ENCODE data around the gene NXF1. TPM values are rescaled to one million over a fixed set of nuclear protein-coding genes. Genes with fewer than 3 reads are reported as not detected.
A peak's percentile ranks its signal among the peaks of the same experiment; 100 is the strongest.

The NXF1 gene
- total and polyA plus RNA-seq, 7 donors: 36.3 to 67.0 (median 42.3) TPM

GRCh38 chr11:62839050-62839945 lies 34.1 kb upstream of the NXF1 start, which contains the start of gene WDR74:
Gene WDR74 (minus strand): TSS chr11:62839590. CDS start chr11:62839570, 20 bp downstream.
- Histone ChIP-seq H3K36me3 (ENCODE audit: insufficient read depth in 1 of 2, low read depth in 1 of 2) (peaks cover 6 to 37% of the 10 kb centered on the region in 2 donors), H3K4me3 (peak within 1 kb of the TSS; percentile 84), H3K9me3 (no peaks in the 10 kb centered on the region), H3K27me3 (ENCODE audit: insufficient read depth in 3 of 3, low read length in 2 of 3) (no peaks in the 10 kb centered on the region), H3K27ac (peak within 1 kb of the TSS; percentile 100), H3K4me1 (peaks cover 12% of the 10 kb centered on the region)
- no peak for TF ChIP-seq CTCF (IDR thresholded peaks at IDR 0.05)
- DNase-seq (peak; percentile 93 to 96), ATAC-seq (peak; percentile 74 to 80 (median 78))
- intact Hi-C loops (cut with DNase I): loop anchor here in 1 of 2 donors (5.0 kb wide), 1 partner anchor 37 kb away; no protein-coding TSS in a partner anchor
- WGBS, 3 donors: 0% methylated on average over 60 to 62 of the region's 62 CpGs

GRCh38 chr11:62835336-62835735 lies 30.1 kb upstream of the NXF1 start:
- peaks cover 22% of the 10 kb centered on the region for H3K4me1 ChIP-seq
- intact Hi-C loops (cut with DNase I): loop anchor here in 1 of 2 donors (5.0 kb wide), 1 partner anchor 33 kb away; no protein-coding TSS in a partner anchor

GRCh38 chr11:62832336-62833234 lies 27.3 kb upstream of the NXF1 start, which contains the start of gene TEX54:
Gene TEX54 (minus strand): TSS chr11:62832841.
- WGBS, 3 donors: 6 to 9% (median 8%) methylated on average over 40 of the region's 40 CpGs
- Histone ChIP-seq H3K4me3 (peak within 1 kb of the TSS; percentile 99), H3K4me1 (peaks cover 27% of the 10 kb centered on the region), H3K9me3 (no peaks in the 10 kb centered on the region), H3K36me3 (ENCODE audit: insufficient read depth in 1 of 2, low read depth in 1 of 2) (peaks cover 6 to 67% of the 10 kb centered on the region in 2 donors), H3K27me3 (ENCODE audit: insufficient read depth in 3 of 3, low read length in 2 of 3) (no peaks in the 10 kb centered on the region), H3K27ac (peak within 1 kb of the TSS; percentile 98)
- no peak for TF ChIP-seq CTCF (IDR thresholded peaks at IDR 0.05)
- DNase-seq (peak; percentile 45 to 64), ATAC-seq (peak; percentile 2 to 33 (median 17))
- intact Hi-C loops (cut with DNase I): loop anchor here (5.0 kb wide), 2 partner anchors 35 to 45 kb away; partner anchors contain the start of gene TMEM179B (in 1 of the 2)

More at GRCh38 chr11:62835336-62835735, 30.1 kb upstream of the NXF1 start:
- Histone ChIP-seq H3K9me3 (no peaks in the 10 kb centered on the region), H3K27me3 (ENCODE audit: insufficient read depth in 3 of 3, low read length in 2 of 3) (no peaks in the 10 kb centered on the region), H3K27ac (no peak overlapping the region), H3K4me3 (no peak overlapping the region), H3K36me3 (ENCODE audit: insufficient read depth in 1 of 2, low read depth in 1 of 2) (peaks cover 6 to 49% of the 10 kb centered on the region in 2 donors)
- DNase-seq: no peak
- TF ChIP-seq CTCF (IDR thresholded peaks at IDR 0.05): no peak
- no peak for ATAC-seq
- 79 to 90% (median 84%) methylated on average over 8 of the region's 8 CpGs for WGBS, 3 donors

- Histone ChIP-seq H3K4me3 (peak within 1 kb of the TSS; percentile 99), H3K4me1 (peaks cover 27% of the 10 kb centered on the region), H3K27ac (peak within 1 kb of the TSS; percentile 98), H3K9me3 (no peaks in the 10 kb centered on the region), H3K27me3 (ENCODE audit: insufficient read depth in 3 of 3, low read length in 2 of 3) (no peaks in the 10 kb centered on the region), H3K36me3 (ENCODE audit: insufficient read depth in 1 of 2, low read depth in 1 of 2) (peaks cover 6 to 67% of the 10 kb centered on the region in 2 donors)
- 0 to 1% (median 0%) methylated on average over 59 to 65 of the region's 65 CpGs for WGBS, 3 donors
- no peak for TF ChIP-seq CTCF (IDR thresholded peaks at IDR 0.05)
- ATAC-seq (peak; percentile 98 to 99 (median 98)), DNase-seq (peak; percentile 100)
- intact Hi-C loops (cut with DNase I): loop anchor here (5.0 kb wide), 2 partner anchors 34 to 44 kb away; partner anchors contain the start of gene TMEM179B (in 1 of the 2)
Observed at GRCh38 chr11:62831520-62832335, 26.5 kb upstream of the NXF1 start, which contains the start of gene STX5. Gene STX5 (minus strand): TSS chr11:62832051. CDS start chr11:62831243, 808 bp downstream.
